Hepatocyte (in vitro differentiated cells): ENCODE results near the gene CPVL. TPM values are rescaled to one million over a fixed set of nuclear protein-coding genes. Genes with fewer than 3 reads are reported as not detected.
A peak's percentile ranks its signal among the peaks of the same experiment; 100 is the strongest.

Experiments
- DNase-seq: peaks from one replicate; pipeline ENCODE4 v3.0.0-alpha.2; 2016; ENCODE audit warnings: low spot score
- H2AFZ ChIP-seq: fragments of 200-600 bp; sonication (generic); 2 replicates; pipeline ENCODE4 v1.6.0; 2016; ENCODE audit warnings: antibody characterized with exemption, mild to moderate bottlenecking
- H3K27ac ChIP-seq: fragments of 200-600 bp; sonication (generic); 2 replicates; pipeline ENCODE4 v1.5.1; 2016; ENCODE audit warnings: mild to moderate bottlenecking
- H3K27me3 ChIP-seq: fragments of 200-600 bp; sonication (generic); 2 replicates; pipeline ENCODE4 v1.6.1; 2016
- H3K36me3 ChIP-seq: fragments of 200-600 bp; sonication (generic); replicated peaks from 2 replicates; pipeline ENCODE4 v1.5.1; 2016; ENCODE audit warnings: low read depth; ENCODE audit not compliant: insufficient read depth
- H3K4me1 ChIP-seq: fragments of 200-600 bp; sonication (generic); 2 replicates; pipeline ENCODE4 v1.5.1; 2016; ENCODE audit warnings: mild to moderate bottlenecking, moderate library complexity; ENCODE audit not compliant: insufficient read depth
- H3K4me2 ChIP-seq: fragments of 200-600 bp; sonication (generic); 2 replicates; pipeline ENCODE4 v1.6.0; 2016
- H3K4me3 ChIP-seq: fragments of 200-600 bp; sonication (generic); 2 replicates; pipeline ENCODE4 v1.5.1; 2016; ENCODE audit warnings: mild to moderate bottlenecking
- H3K79me2 ChIP-seq: fragments of 200-600 bp; sonication (generic); 2 replicates; pipeline ENCODE4 v1.6.0; 2017; ENCODE audit warnings: mild to moderate bottlenecking
- H3K9me2 ChIP-seq: fragments of 200-600 bp; sonication (generic); replicated peaks from 2 replicates; pipeline ENCODE4 v1.6.0; 2017; ENCODE audit warnings: mild to moderate bottlenecking; ENCODE audit not compliant: insufficient read depth
- H3K9me3 ChIP-seq: fragments of 200-600 bp; sonication (generic); 2 replicates; pipeline ENCODE4 v1.5.1; 2016; ENCODE audit warnings: low read depth, mild to moderate bottlenecking
- H4K20me1 ChIP-seq: fragments of 200-600 bp; sonication (generic); 2 replicates; pipeline ENCODE4 v1.6.0; 2016; ENCODE audit warnings: mild to moderate bottlenecking; ENCODE audit not compliant: insufficient read depth, poor library complexity, severe bottlenecking
- CTCF ChIP-seq: fragments of 200-600 bp; sonication (generic); IDR thresholded peaks from 2 replicates; pipeline ENCODE4 v1.5.1; 2016; ENCODE audit warnings: antibody characterized with exemption, mild to moderate bottlenecking; ENCODE audit not compliant: poor library complexity
- EZH2 ChIP-seq: fragments of 200-600 bp; sonication (generic); IDR thresholded peaks from 2 replicates; pipeline ENCODE4 v1.6.1; 2016; ENCODE audit warnings: antibody characterized with exemption, mild to moderate bottlenecking, borderline replicate concordance
- EZH2phosphoT487 ChIP-seq: fragments of 200-600 bp; sonication (generic); IDR thresholded peaks from one replicate; pipeline ENCODE4 v1.6.1; 2018; ENCODE audit warnings: antibody characterized with exemption, mild to moderate bottlenecking, low read depth, moderate library complexity; ENCODE audit not compliant: unreplicated experiment, severe bottlenecking
- WGBS: methylation state at CpG from one replicate; pipeline ENCODE4 v1.1.6; 2016; ENCODE audit warnings: low lambda C conversion rate; ENCODE audit errors: missing lambda C conversion rate; 5-methylcytosine and 5-hydroxymethylcytosine counted together
- polyA plus RNA-seq: library from polyadenylated mRNA; unstranded; fragments of >200 nt; fragmentation: Nextera tagmentation; extraction: Ambion mirVana; gene quantifications from 2 replicates; pipeline ENCODE4 v1.2.1, GENCODE V29; 2016
- total RNA-seq: library from RNA; depleted of rRNA; stranded (reverse); fragments of >200 nt; gene quantifications from 2 replicates; pipeline ENCODE4 v1.2.3, GENCODE V29; 2014

CPVL gene
- 26.2 and 36.6 TPM in 2 replicates for total RNA-seq
- 36.3 and 36.4 TPM in 2 replicates for polyA plus RNA-seq

GRCh38 chr7:29146057-29146706 lies at the start of gene CPVL:
CPVL (minus strand) TSS chr7:29146537; CDS start chr7:29121061, 25,476 bp downstream.
- peak; percentile 54 for DNase-seq
- 1% methylated on average over 42 of the region's 42 CpGs for WGBS
- peak within 1 kb of the TSS; percentile 95 for H2AFZ ChIP-seq

GRCh38 chr7:29194594-29195427 lies 48.5 kb upstream of the CPVL start, which contains the start of gene CHN2:
CHN2 (plus strand) TSS chr7:29194775.
- H4K20me1 ChIP-seq, result no peaks in the 10 kb centered on the region
- H2AFZ ChIP-seq, result peak within 1 kb of the TSS; percentile 84
- WGBS, result under 1% methylated on average over 79 of the region's 89 CpGs
- H3K4me1 ChIP-seq, result peaks cover 11% of the 10 kb centered on the region
- DNase-seq, result peak; percentile 79
- TF ChIP-seq EZH2, result no peak
- no peak for TF ChIP-seq CTCF
- no peak for TF ChIP-seq EZH2phosphoT487
- H3K79me2 ChIP-seq, result peaks cover 15% of the 10 kb centered on the region
- H3K4me2 ChIP-seq, result peak within 1 kb of the TSS; percentile 95
- peak within 1 kb of the TSS; percentile 71 for H3K27ac ChIP-seq
- H3K9me3 ChIP-seq, result no peaks in the 10 kb centered on the region
- no peaks in the 10 kb centered on the region for H3K9me2 ChIP-seq
- H3K27me3 ChIP-seq, result peaks cover 22% of the 10 kb centered on the region
- peak within 1 kb of the TSS; percentile 97 for H3K4me3 ChIP-seq
- H3K36me3 ChIP-seq, result no peaks in the 10 kb centered on the region

More at GRCh38 chr7:29146057-29146706, at the start of gene CPVL:
- no peaks in the 10 kb centered on the region for H3K9me3 ChIP-seq
- H3K36me3 ChIP-seq, result no peaks in the 10 kb centered on the region
- no peak within 1 kb of the TSS for H3K27ac ChIP-seq
- peaks cover 15% of the 10 kb centered on the region for H3K4me1 ChIP-seq
- no peaks in the 10 kb centered on the region for H3K79me2 ChIP-seq
- H3K9me2 ChIP-seq, result no peaks in the 10 kb centered on the region
- no peaks in the 10 kb centered on the region for H3K27me3 ChIP-seq
- H3K4me2 ChIP-seq, result peak within 1 kb of the TSS; percentile 99
- H3K4me3 ChIP-seq, result peak within 1 kb of the TSS; percentile 75
- no peaks in the 10 kb centered on the region for H4K20me1 ChIP-seq
- peak; percentile 41 for TF ChIP-seq EZH2
- TF ChIP-seq EZH2phosphoT487, result no peak

DNA sequence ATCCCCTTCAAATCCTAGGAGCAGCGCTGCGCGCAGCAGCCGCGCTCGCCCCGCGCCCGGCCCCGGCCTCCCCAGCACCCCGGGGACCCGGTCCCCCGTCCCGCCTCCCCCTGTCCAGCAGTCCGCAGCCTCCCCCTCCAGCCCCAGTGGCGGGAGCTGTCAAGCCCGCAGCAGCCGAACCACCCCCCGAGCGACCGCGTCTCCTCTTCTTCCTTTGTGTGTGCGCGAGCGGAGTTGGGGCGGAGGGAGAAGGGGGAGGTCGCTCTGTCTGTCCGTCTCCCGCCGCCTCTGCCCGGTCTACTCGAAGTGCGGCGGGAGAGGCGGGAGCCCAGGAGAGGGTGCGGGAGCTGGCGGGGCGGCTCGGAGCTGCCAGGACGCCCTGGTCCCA lies 47.9 kb upstream of the CPVL start:
- Histone ChIP-seq H3K79me2 (peaks cover 15% of the 10 kb centered on the region), H4K20me1 (no peaks in the 10 kb centered on the region), H3K4me3 (peak overlapping the region; percentile 97), H3K27ac (peak overlapping the region; percentile 71), H2AFZ (peak overlapping the region; percentile 84), H3K4me2 (peak overlapping the region; percentile 95), H3K27me3 (peaks cover 22% of the 10 kb centered on the region), H3K9me2 (no peaks in the 10 kb centered on the region), H3K4me1 (peaks cover 12% of the 10 kb centered on the region), H3K36me3 (no peaks in the 10 kb centered on the region), H3K9me3 (no peaks in the 10 kb centered on the region)
- WGBS, result 0% methylated on average over 19 of the region's 40 CpGs
- DNase-seq, result peak; percentile 45
- TF ChIP-seq CTCF (no peak), EZH2phosphoT487 (no peak), EZH2 (no peak)
